ENCODE results near the gene PAX8.

GRCh38 chr2:113171334-113172075 is 107.2 kb downstream of the PAX8 start:
- TF ChIP-seq ZNF274 (IDR thresholded peaks at IDR 0.05; ENCODE audit: low read depth, low read length), result no peak
- no peak for TF ChIP-seq SUZ12 (IDR thresholded peaks at IDR 0.05; ENCODE audit: extremely low read depth, insufficient read depth, insufficient read length)
